GM10266 (cell line): ENCODE results near the gene SCN3B.

Experiments used
- DNase-seq: peaks from one replicate; pipeline ENCODE4 v3.0.0; 2012; ENCODE audit errors: extremely low spot score
- CTCF ChIP-seq: IDR thresholded peaks from 2 replicates; pipeline ENCODE4 v1.5.1; 2012; ENCODE audit warnings: mild to moderate bottlenecking, low read depth; ENCODE audit not compliant: control insufficient read depth, insufficient read depth; ENCODE audit errors: missing control alignments

SCN3B gene

DNA sequence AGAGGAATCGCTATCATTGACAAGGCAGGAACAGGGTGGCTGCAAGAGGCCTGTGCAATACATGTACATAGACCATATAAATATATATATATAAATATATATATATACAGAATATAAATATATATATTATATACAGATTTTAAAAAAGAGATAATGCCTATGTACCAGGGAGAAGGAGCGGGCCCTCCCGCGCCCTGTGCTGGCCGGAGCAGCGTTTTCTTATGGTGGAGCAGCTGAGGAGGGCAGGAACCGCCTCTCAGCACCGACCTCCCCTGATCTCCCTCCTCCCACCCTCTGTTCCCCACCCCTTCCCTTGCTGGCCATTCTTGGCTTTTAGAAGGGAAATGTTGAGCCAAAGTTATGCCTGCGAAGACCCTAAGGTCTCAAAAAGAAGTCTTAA lies 31.8 kb downstream of the SCN3B start:
- DNase-seq: no peak

GRCh38 chr11:123616505-123617198 lies 37.8 kb downstream of the SCN3B start:
- no peak for TF ChIP-seq CTCF
- no peak for DNase-seq

More for the DNA sequence above, 31.8 kb downstream of the SCN3B start:
- no peak for TF ChIP-seq CTCF

GRCh38 chr11:123611698-123612097 lies 42.7 kb downstream of the SCN3B start:
- DNase-seq: no peak
- TF ChIP-seq CTCF: no peak

- no peak for TF ChIP-seq CTCF
- no peak for DNase-seq
These were observed 45.5 kb downstream of the SCN3B start for GRCh38 chr11:123608945-123609344.

DNA sequence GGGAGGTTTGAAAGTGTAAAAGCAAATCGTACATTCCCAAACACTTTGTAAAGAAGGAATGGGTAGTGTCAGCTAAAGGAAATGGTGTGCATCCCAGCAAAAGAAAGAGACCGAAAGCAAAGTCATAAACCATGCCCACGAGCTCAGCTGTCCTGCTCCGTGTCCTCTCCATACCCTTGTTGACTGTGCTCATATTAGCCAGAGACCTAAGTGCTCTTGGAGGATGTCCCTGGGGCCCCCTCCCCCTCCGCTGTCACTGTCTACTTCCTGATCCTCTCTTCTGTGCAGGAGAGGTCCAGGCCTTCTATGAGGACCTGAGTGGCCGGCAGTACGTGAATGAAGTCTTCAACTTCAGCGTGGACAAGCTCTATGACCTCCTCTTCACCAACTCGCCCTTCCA lies 46.1 kb downstream of the SCN3B start:
- no peak for DNase-seq
- TF ChIP-seq CTCF: no peak

DNA sequence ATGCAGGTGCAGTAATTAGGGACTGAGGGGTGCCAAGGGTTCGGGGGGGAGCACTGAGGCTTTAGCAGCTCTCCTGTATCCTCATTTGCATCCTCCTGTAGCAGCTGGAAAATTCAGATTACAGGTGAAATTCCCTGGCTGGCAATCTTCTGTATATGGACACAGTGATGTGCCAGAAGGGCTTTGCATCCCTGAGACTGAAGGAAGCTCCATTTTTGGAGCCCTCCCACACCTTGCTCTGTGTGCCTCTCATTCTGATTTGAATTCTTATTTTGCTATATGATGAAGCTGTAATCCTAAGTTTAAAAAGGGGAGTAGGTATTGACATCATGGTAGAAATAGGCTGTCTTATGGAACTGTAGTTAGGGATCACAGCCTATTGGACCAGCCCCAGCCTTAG lies 46.6 kb downstream of the SCN3B start:
- TF ChIP-seq CTCF: no peak
- DNase-seq: no peak

DNA sequence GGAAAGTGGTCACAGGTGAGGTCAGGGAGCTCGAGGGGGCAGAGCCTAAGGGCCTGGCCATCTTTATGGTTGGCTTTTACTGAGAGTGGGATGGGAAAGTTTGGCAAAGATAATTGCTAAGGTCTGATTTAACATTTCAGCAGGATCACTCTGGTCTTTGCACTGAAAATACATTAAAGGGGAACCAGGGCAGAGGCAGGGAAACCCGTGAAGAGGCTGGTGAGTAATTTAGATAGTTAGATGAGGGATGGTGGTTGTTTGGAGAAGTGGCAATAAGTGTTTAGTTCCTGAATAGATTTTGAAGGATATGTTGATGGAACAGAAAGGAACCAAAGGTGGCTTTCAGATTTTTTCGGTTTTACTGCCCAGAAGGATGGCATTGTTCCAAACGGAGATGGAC lies 50.8 kb downstream of the SCN3B start:
- TF ChIP-seq CTCF: no peak
- DNase-seq: no peak
